Erythroblast (primary cell): Measurements from ENCODE around the gene RASSF9.
A peak's percentile ranks its signal among the peaks of the same experiment; 100 is the strongest.

Source experiments
- DNase-seq, 2 experiments: peaks; one replicate each; lab custom pipeline; 2025; lab: John Stamatoyannopoulos, UW
- GATA1 ChIP-seq: IDR thresholded peaks from 2 replicates; pipeline ENCODE4 v1.6.1; 2011; ENCODE audit warnings: low read depth, mild to moderate bottlenecking, control low read depth, low read length, moderate library complexity
- POLR2A ChIP-seq: IDR thresholded peaks from 2 replicates; pipeline ENCODE4 v1.6.1; 2011; ENCODE audit warnings: mild to moderate bottlenecking, low read length

The RASSF9 gene

GRCh38 chr12:85803231-85803630 is 33.0 kb downstream of the RASSF9 start:
- TF ChIP-seq POLR2A = no peak
- TF ChIP-seq GATA1 = no peak
- DNase-seq = no peak

GRCh38 chr12:85798122-85798521 is 38.1 kb downstream of the RASSF9 start:
- TF ChIP-seq GATA1 = no peak
- no peak for TF ChIP-seq POLR2A
- DNase-seq = no peak

GRCh38 chr12:85796001-85796400 is 40.2 kb downstream of the RASSF9 start:
- DNase-seq = peak in 1 of 2 experiments; percentile 33
- TF ChIP-seq GATA1 = no peak
- TF ChIP-seq POLR2A = no peak

- DNase-seq = no peak
- no peak for TF ChIP-seq GATA1
- TF ChIP-seq POLR2A = no peak
Measured at GRCh38 chr12:85794531-85794930, 41.7 kb downstream of the RASSF9 start.

- peak in 1 of 2 experiments; percentile 2 for DNase-seq
- TF ChIP-seq POLR2A = no peak
- no peak for TF ChIP-seq GATA1
Measured at GRCh38 chr12:85784096-85784720, 52.0 kb downstream of the RASSF9 start.

- TF ChIP-seq POLR2A = no peak
- no peak for TF ChIP-seq GATA1
- DNase-seq = no peak
Measured at GRCh38 chr12:85782711-85783110, 53.5 kb downstream of the RASSF9 start.

- no peak for TF ChIP-seq GATA1
- no peak for TF ChIP-seq POLR2A
- no peak for DNase-seq
Measured at GRCh38 chr12:85781766-85782165, 54.4 kb downstream of the RASSF9 start.

- no peak for DNase-seq
- TF ChIP-seq POLR2A (no peak), GATA1 (no peak)
Measured at GRCh38 chr12:85779768-85780167, 56.4 kb downstream of the RASSF9 start.

- TF ChIP-seq GATA1 = no peak
- TF ChIP-seq POLR2A = no peak
- DNase-seq = no peak
Measured at GRCh38 chr12:85775091-85775490, 61.1 kb downstream of the RASSF9 start.

GRCh38 chr12:85765453-85765869 is 70.7 kb downstream of the RASSF9 start:
- no peak for DNase-seq
- TF ChIP-seq GATA1 (no peak), POLR2A (no peak)

GRCh38 chr12:85759623-85760022 is 76.6 kb downstream of the RASSF9 start:
- no peak for DNase-seq
- no peak for TF ChIP-seq GATA1
- no peak for TF ChIP-seq POLR2A

GRCh38 chr12:85759091-85759490 is 77.1 kb downstream of the RASSF9 start:
- DNase-seq = no peak
- TF ChIP-seq POLR2A (no peak), GATA1 (no peak)

GRCh38 chr12:85755760-85756159 is 80.4 kb downstream of the RASSF9 start:
- TF ChIP-seq GATA1 (no peak), POLR2A (no peak)
- no peak for DNase-seq
